Right ventricle myocardium inferior (tissue), 1 donor: ENCODE measurements around the gene MTERF4. TPM values are rescaled to one million over a fixed set of nuclear protein-coding genes. Genes with fewer than 3 reads are reported as not detected.

Source experiments
- ATAC-seq: fragments of 200-7000 bp; cut with Tn5 transposase; one replicate; pipeline ENCODE4 v1.9.1; 2020; ENCODE audit warnings: mild to moderate bottlenecking, moderate library complexity
- DNase-seq: peaks from one replicate; pipeline ENCODE4 v3.0.0; 2021; ENCODE audit errors: missing footprints
- intact Hi-C: fragments of 100-400 bp; cut with DNase I; formaldehyde crosslinking; loops from one replicate; pipeline ENCODE4 v1.11.0; 2022
- total RNA-seq: library from RNA; stranded (reverse); fragmentation: NEBNext Ultra II Directional; extraction: Animal tissue kit (Norgen Biotek cat#: 25700); gene quantifications from one replicate; pipeline ENCODE4 v1.2.1, GENCODE V29; 2021
- donor health status: DM: no; HTN: yes; CAD: no; lungs with severe emphysema.

MTERF4 gene
- total RNA-seq, 1 donor from 2014 or later, result 23.0 TPM

- DNase-seq, result peak; percentile 32
Observed at GRCh38 chr2:241048149-241048948, 53.7 kb downstream of the MTERF4 start.

GRCh38 chr2:241047253-241048010, 54.7 kb downstream of the MTERF4 start:
- intact Hi-C loops, result no loop called here
- no peak for DNase-seq
- ATAC-seq, result no peak

More at GRCh38 chr2:241048149-241048948, 53.7 kb downstream of the MTERF4 start:
- intact Hi-C loops, result no loop called here
- no peak for ATAC-seq

Other genes starting within 250 kb of the MTERF4 start
- gene AGXT, start 233.5 kb downstream of the MTERF4 start, total RNA-seq, result not detected
- not detected for gene MAB21L4, start 206.1 kb downstream of the MTERF4 start, total RNA-seq
- gene CROCC2, start 196.0 kb downstream of the MTERF4 start, total RNA-seq, result not detected
- 6.7 TPM for gene SNED1, start 103.7 kb downstream of the MTERF4 start, total RNA-seq
- gene PASK, start 47.2 kb upstream of the MTERF4 start, total RNA-seq, result 1.4 TPM
- 66.6 TPM for gene PPP1R7, start 48.2 kb upstream of the MTERF4 start, total RNA-seq
- gene ANO7, start 86.4 kb upstream of the MTERF4 start, total RNA-seq, result 0.81 TPM
- 393 TPM for gene HDLBP, start 213.4 kb upstream of the MTERF4 start, total RNA-seq
- 150 TPM for gene SEPTIN2, start 213.6 kb upstream of the MTERF4 start, total RNA-seq